ENCODE results near the gene FASLG. TPM values are rescaled to one million over a fixed set of nuclear protein-coding genes. Genes with fewer than 3 reads are reported as not detected.
"Not testable (repeated sequence)": the region's sequence is repeated elsewhere in the genome, so short reads cannot be mapped to it uniquely, and the experiment has no call there.

FASLG gene, protein sequence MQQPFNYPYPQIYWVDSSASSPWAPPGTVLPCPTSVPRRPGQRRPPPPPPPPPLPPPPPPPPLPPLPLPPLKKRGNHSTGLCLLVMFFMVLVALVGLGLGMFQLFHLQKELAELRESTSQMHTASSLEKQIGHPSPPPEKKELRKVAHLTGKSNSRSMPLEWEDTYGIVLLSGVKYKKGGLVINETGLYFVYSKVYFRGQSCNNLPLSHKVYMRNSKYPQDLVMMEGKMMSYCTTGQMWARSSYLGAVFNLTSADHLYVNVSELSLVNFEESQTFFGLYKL
- total RNA-seq, result 10 to 100 TPM; 21.0 to 36.1 TPM

DNA sequence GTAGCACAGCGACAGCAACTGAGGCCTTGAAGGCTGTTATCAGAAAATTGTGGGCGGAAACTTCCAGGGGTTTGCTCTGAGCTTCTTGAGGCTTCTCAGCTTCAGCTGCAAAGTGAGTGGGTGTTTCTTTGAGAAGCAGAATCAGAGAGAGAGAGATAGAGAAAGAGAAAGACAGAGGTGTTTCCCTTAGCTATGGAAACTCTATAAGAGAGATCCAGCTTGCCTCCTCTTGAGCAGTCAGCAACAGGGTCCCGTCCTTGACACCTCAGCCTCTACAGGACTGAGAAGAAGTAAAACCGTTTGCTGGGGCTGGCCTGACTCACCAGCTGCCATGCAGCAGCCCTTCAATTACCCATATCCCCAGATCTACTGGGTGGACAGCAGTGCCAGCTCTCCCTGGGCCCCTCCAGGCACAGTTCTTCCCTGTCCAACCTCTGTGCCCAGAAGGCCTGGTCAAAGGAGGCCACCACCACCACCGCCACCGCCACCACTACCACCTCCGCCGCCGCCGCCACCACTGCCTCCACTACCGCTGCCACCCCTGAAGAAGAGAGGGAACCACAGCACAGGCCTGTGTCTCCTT, at the start of gene FASLG:
FASLG (plus strand) TSS at position 233 of the 583 bp plus-strand sequence; CDS start at position 332, 99 bp downstream.
- peak; percentile 60 for ATAC-seq
- no peaks in the 10 kb centered on the region for H3K27me3 Mint-ChIP-seq
- H3K36me3 Mint-ChIP-seq, result peaks cover 41% of the 10 kb centered on the region
- CTCF ChIA-PET, result interaction anchor here (0.8 to 3.6 kb wide), 14 partner anchors 9 to 917 kb away, joined by 3 to 35 read pairs (median 6); partner anchors contain the start of gene VAMP4
- H3K27ac Mint-ChIP-seq, result peak within 1 kb of the TSS; percentile 96
- DNase-seq, result peak; percentile 80
- peaks cover 65% of the 10 kb centered on the region for H3K4me1 Mint-ChIP-seq
- no peaks in the 10 kb centered on the region for H3K9me3 Mint-ChIP-seq (ENCODE audit: low read depth)
- H3K4me3 Mint-ChIP-seq, result peak within 1 kb of the TSS; percentile 94

DNA sequence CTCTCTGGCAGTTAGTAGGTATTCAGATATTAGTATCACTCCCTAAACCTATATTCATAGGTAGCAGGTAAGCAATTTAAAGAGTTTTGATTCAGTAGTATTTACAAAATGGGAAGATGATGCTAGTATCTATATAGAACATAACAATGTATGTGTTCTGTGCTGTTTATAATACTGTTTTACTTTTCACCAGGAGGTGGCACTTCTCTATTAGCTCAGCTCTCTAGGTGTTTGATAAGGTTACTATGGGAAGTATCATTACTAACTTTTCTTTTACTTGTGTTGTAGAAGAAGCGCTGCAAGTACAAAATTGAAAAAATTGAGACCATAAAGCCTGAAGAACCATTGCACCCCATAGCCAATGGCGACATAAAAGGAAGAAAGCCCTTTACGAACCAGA, 49.4 kb upstream of the FASLG start:
- CTCF ChIA-PET, result interaction anchor here (0.8 to 6.1 kb wide), 23 partner anchors 9 to 210 kb away, joined by 3 to 112 read pairs (median 5); partner anchors contain the start of gene FASLG
- no peak overlapping the region for H3K4me3 Mint-ChIP-seq
- peak; percentile 83 for ATAC-seq
- no peaks in the 10 kb centered on the region for H3K27me3 Mint-ChIP-seq
- H3K4me1 Mint-ChIP-seq, result peaks cover 10% of the 10 kb centered on the region
- H3K36me3 Mint-ChIP-seq, result peaks cover 35% of the 10 kb centered on the region
- DNase-seq, result no peak
- H3K9me3 Mint-ChIP-seq (ENCODE audit: low read depth), result no peaks in the 10 kb centered on the region
- no peak overlapping the region for H3K27ac Mint-ChIP-seq

GRCh38 chr1:172612478-172612877, 46.4 kb upstream of the FASLG start:
- H3K9me3 Mint-ChIP-seq (ENCODE audit: low read depth), result no peaks in the 10 kb centered on the region
- H3K36me3 Mint-ChIP-seq, result peaks cover 36% of the 10 kb centered on the region
- peaks cover 10% of the 10 kb centered on the region for H3K4me1 Mint-ChIP-seq
- no peaks in the 10 kb centered on the region for H3K27me3 Mint-ChIP-seq
- CTCF ChIA-PET, result interaction anchor here (6.1 kb wide), 1 partner anchor 107 kb away, joined by 112 read pairs; no protein-coding TSS in a partner anchor
- DNase-seq (no peak), ATAC-seq (no peak)
- H3K27ac Mint-ChIP-seq, result no peak overlapping the region
- H3K4me3 Mint-ChIP-seq, result no peak overlapping the region

DNA sequence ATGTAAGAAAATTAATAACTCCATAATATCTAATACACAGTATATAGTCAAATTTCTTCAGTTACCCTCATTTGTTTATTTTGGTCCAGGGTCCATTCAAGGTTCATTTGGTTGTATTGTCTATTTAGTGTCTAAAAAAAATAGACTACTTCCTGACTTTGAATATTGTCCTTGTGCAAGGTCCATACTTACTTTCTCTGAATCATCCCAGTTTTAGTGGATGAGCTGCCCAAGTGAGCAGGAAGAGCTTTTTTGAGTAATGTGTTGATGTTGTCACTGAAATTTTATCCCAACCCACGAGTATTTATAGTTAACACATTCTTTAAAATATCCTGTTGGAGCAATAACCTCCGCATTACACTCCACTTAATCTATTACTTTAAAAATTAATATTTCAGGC, 45.6 kb upstream of the FASLG start:
- Mint-ChIP-seq H3K4me3 (no peak overlapping the region), H3K27ac (no peak overlapping the region), H3K36me3 (peaks cover 41% of the 10 kb centered on the region), H3K27me3 (no peaks in the 10 kb centered on the region), H3K9me3 (ENCODE audit: low read depth) (peaks cover 2% of the 10 kb centered on the region), H3K4me1 (peaks cover 10% of the 10 kb centered on the region)
- no peak for ATAC-seq
- CTCF ChIA-PET, result interaction anchor here (1.0 kb wide), 1 partner anchor 112 kb away, joined by 3 read pairs; no protein-coding TSS in a partner anchor
- DNase-seq, result no peak

GRCh38 chr1:172616195-172616594, 42.7 kb upstream of the FASLG start:
- CTCF ChIA-PET, result interaction anchor here (0.9 to 2.4 kb wide), 2 partner anchors 103 to 109 kb away, joined by 3 to 8 read pairs; no protein-coding TSS in a partner anchor
- DNase-seq (no peak), ATAC-seq (no peak)
- Mint-ChIP-seq H3K27me3 (no peaks in the 10 kb centered on the region), H3K27ac (no peak overlapping the region), H3K36me3 (peaks cover 39% of the 10 kb centered on the region), H3K4me3 (no peak overlapping the region), H3K9me3 (ENCODE audit: low read depth) (peaks cover 13% of the 10 kb centered on the region), H3K4me1 (peaks cover 6% of the 10 kb centered on the region)

GRCh38 chr1:172616636-172617035, 42.3 kb upstream of the FASLG start:
- H3K9me3 Mint-ChIP-seq (ENCODE audit: low read depth), result peaks cover 13% of the 10 kb centered on the region
- H3K4me3 Mint-ChIP-seq, result no peak overlapping the region
- CTCF ChIA-PET, result interaction anchor here (0.9 to 2.4 kb wide), 2 partner anchors 103 to 108 kb away, joined by 3 to 8 read pairs; no protein-coding TSS in a partner anchor
- H3K36me3 Mint-ChIP-seq, result peaks cover 37% of the 10 kb centered on the region
- H3K27ac Mint-ChIP-seq, result no peak overlapping the region
- H3K27me3 Mint-ChIP-seq, result no peaks in the 10 kb centered on the region
- H3K4me1 Mint-ChIP-seq, result peaks cover 6% of the 10 kb centered on the region
- DNase-seq, result no peak
- ATAC-seq, result no peak

DNA sequence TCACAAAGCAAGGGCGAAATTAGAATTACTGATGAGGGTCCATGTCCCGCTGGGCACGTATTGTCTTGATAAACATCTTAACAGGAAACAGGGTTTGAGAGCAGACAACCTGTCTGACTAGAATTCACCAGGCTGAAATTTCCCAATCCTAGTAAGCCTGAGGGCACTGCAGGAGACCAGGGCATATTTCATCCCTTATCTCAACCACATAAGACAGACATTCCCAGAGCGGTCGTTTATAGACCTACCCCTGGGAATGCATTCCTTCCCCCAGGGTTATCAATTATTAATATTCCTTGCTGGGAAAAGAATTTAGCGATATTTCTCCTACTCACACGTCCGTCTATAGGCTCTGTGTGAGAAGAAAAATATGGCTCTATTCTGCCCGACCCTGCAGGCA, 38.3 kb upstream of the FASLG start:
- not testable (repeated sequence) for H3K27me3 Mint-ChIP-seq, DNase-seq, H3K4me3 Mint-ChIP-seq, H3K4me1 Mint-ChIP-seq, H3K27ac Mint-ChIP-seq, ATAC-seq
- Mint-ChIP-seq H3K9me3 (ENCODE audit: low read depth) (peaks cover 15% of the 10 kb centered on the region), H3K36me3 (peaks cover 34% of the 10 kb centered on the region)
- CTCF ChIA-PET, result interaction anchor here (2.2 kb wide), 1 partner anchor 39 kb away, joined by 7 read pairs; the partner anchor contains the start of gene FASLG

- DNase-seq (no peak), ATAC-seq (no peak)
- CTCF ChIA-PET, result interaction anchor here (1.1 kb wide), 1 partner anchor 12 kb away, joined by 3 read pairs; no protein-coding TSS in a partner anchor
- Mint-ChIP-seq H3K27ac (no peak overlapping the region), H3K27me3 (no peaks in the 10 kb centered on the region), H3K9me3 (ENCODE audit: low read depth) (peaks cover 15% of the 10 kb centered on the region), H3K4me1 (peaks cover 8% of the 10 kb centered on the region), H3K4me3 (no peak overlapping the region), H3K36me3 (peaks cover 30% of the 10 kb centered on the region)
Measured at GRCh38 chr1:172622541-172622940, 36.4 kb upstream of the FASLG start.

DNA sequence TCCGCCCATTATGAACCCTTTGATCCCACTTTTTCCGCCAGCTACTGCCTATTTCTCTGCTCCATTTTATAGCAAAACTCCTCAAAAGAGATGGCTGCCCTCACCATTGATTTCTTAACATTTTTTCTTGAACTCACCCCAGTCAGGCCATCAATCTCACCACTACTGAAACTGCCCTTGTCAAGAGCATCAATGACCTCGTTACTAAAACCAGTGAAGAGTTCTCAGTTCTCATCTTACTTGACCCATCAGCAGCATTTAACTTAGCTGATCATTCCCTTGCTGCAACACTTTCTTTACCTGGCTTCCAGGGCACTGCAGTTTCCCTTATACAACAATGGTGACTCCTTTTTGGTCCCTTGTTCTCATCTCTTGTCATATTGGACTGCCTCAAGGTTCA, 35.2 kb upstream of the FASLG start:
- Mint-ChIP-seq H3K4me1 (peaks cover 17% of the 10 kb centered on the region), H3K36me3 (peaks cover 20% of the 10 kb centered on the region), H3K4me3 (no peak overlapping the region), H3K9me3 (ENCODE audit: low read depth) (peaks cover 13% of the 10 kb centered on the region), H3K27me3 (no peaks in the 10 kb centered on the region), H3K27ac (no peak overlapping the region)
- ATAC-seq (no peak), DNase-seq (no peak)
- CTCF ChIA-PET, result no interaction called here

- H3K4me1 Mint-ChIP-seq, result peaks cover 36% of the 10 kb centered on the region
- DNase-seq (no peak), ATAC-seq (no peak)
- peaks cover 12% of the 10 kb centered on the region for H3K36me3 Mint-ChIP-seq
- peaks cover 2% of the 10 kb centered on the region for H3K9me3 Mint-ChIP-seq (ENCODE audit: low read depth)
- H3K27me3 Mint-ChIP-seq, result no peaks in the 10 kb centered on the region
- H3K27ac Mint-ChIP-seq, result no peak overlapping the region
- CTCF ChIA-PET, result interaction anchor here (1.9 kb wide), 1 partner anchor 92 kb away, joined by 12 read pairs; no protein-coding TSS in a partner anchor
- no peak overlapping the region for H3K4me3 Mint-ChIP-seq
Measured at GRCh38 chr1:172626845-172627244, 32.1 kb upstream of the FASLG start.

DNA sequence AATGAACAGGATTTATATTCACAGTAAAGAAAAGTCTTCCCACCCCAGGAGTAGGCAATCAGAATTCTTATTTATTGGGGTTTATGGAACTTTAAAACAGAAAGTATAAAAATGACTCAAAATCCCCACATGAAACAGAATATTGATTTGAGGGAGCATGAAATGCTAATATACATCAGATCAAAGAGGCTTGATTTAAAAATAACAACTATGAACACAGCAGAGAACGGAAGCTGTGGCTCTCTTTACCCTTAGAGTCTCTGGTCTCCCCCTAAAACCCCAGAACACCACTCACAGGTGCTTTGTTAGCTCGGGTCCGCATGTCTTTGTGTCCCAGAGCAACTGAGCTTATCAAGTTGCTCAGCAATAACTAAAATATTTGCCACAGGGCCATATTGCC, 31.2 kb upstream of the FASLG start:
- H3K27ac Mint-ChIP-seq, result peak overlapping the region; percentile 50
- peaks cover 9% of the 10 kb centered on the region for H3K36me3 Mint-ChIP-seq
- peak; percentile 46 for DNase-seq
- H3K27me3 Mint-ChIP-seq, result no peaks in the 10 kb centered on the region
- H3K4me1 Mint-ChIP-seq, result peaks cover 38% of the 10 kb centered on the region
- H3K4me3 Mint-ChIP-seq, result no peak overlapping the region
- H3K9me3 Mint-ChIP-seq (ENCODE audit: low read depth), result peaks cover 2% of the 10 kb centered on the region
- peak; percentile 81 for ATAC-seq
- CTCF ChIA-PET, result interaction anchor here (0.9 to 1.9 kb wide), 3 partner anchors 9 to 91 kb away, joined by 3 to 12 read pairs (median 7); no protein-coding TSS in a partner anchor

- Mint-ChIP-seq H3K36me3 (peaks cover 8% of the 10 kb centered on the region), H3K27me3 (no peaks in the 10 kb centered on the region), H3K27ac (no peak overlapping the region), H3K4me1 (peaks cover 38% of the 10 kb centered on the region), H3K4me3 (no peak overlapping the region), H3K9me3 (ENCODE audit: low read depth) (peaks cover 2% of the 10 kb centered on the region)
- DNase-seq (no peak), ATAC-seq (no peak)
- CTCF ChIA-PET, result interaction anchor here (0.5 to 1.9 kb wide), 3 partner anchors 9 to 177 kb away, joined by 4 to 12 read pairs (median 7); no protein-coding TSS in a partner anchor
Measured at GRCh38 chr1:172628401-172628800, 30.5 kb upstream of the FASLG start.

DNA sequence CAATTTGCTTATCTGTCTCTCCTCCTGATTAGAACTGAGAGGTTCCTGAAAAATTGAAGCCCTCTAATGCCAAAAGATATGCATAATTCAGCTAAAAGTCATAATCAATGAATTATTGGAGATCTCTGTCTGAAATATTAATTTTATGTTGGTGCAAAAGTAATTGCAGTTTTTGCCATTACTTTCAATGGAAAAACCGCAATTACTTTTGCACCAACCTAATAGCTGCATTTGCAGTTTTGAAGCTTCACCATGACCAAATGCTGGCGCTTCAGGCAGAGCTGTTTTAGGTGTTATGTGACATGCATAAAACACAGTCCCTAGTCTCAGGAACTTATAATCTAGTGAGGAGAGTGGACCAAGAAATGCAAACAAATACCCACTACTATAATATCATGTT, 29.7 kb upstream of the FASLG start:
- Mint-ChIP-seq H3K4me3 (no peak overlapping the region), H3K27ac (peak overlapping the region; percentile 66), H3K9me3 (ENCODE audit: low read depth) (peaks cover 2% of the 10 kb centered on the region), H3K27me3 (no peaks in the 10 kb centered on the region), H3K36me3 (peaks cover 8% of the 10 kb centered on the region), H3K4me1 (peaks cover 38% of the 10 kb centered on the region)
- ATAC-seq (no peak), DNase-seq (no peak)
- CTCF ChIA-PET, result interaction anchor here (1.1 to 2.6 kb wide), 5 partner anchors 8 to 46 kb away, joined by 3 to 6 read pairs (median 4); partner anchors contain the start of gene FASLG

All from activated CD8-positive, alpha-beta memory T cell treated with anti-CD3 and anti-CD28 coated beads, Interleukin-2, amount 10 ng/mL, durations not matched to agents 7 days and 5 days (primary cell).